Activated T-cell treated with anti-CD3 and anti-CD28 coated beads, Interleukin-2, amount 50 U/mL, for 24 hours (primary cell): Measurements from ENCODE around the gene MYL3.

Experiments
- DNase-seq: peaks from one replicate; pipeline ENCODE4 v3.0.0-alpha.2; 2020
- H3K27ac Mint-ChIP-seq: 2 replicates; pipeline ENCODE4 v1.8.0; 2020; ENCODE audit warnings: mild to moderate bottlenecking, mixed read lengths
- H3K27me3 Mint-ChIP-seq: 2 replicates; pipeline ENCODE4 v1.8.0; 2020; ENCODE audit warnings: mixed read lengths
- H3K36me3 Mint-ChIP-seq: 2 replicates; pipeline ENCODE4 v1.8.0; 2020; ENCODE audit warnings: low read depth, mixed read lengths
- H3K4me1 Mint-ChIP-seq: 2 replicates; pipeline ENCODE4 v1.8.0; 2020; ENCODE audit warnings: low read depth, mixed read lengths
- H3K4me3 Mint-ChIP-seq: 2 replicates; pipeline ENCODE4 v1.8.0; 2020; ENCODE audit warnings: mild to moderate bottlenecking, moderate library complexity, mixed read lengths
- H3K9me3 Mint-ChIP-seq: 2 replicates; pipeline ENCODE4 v1.8.0; 2020; ENCODE audit warnings: mixed read lengths

MYL3 gene

GRCh38 chr3:46867550-46867898 is 4.3 kb upstream of the MYL3 start:
- Mint-ChIP-seq H3K36me3 (no peaks in the 10 kb centered on the region), H3K9me3 (no peaks in the 10 kb centered on the region), H3K27me3 (no peaks in the 10 kb centered on the region), H3K27ac (no peak overlapping the region), H3K4me3 (no peak overlapping the region), H3K4me1 (no peaks in the 10 kb centered on the region)
- DNase-seq, result no peak

- no peaks in the 10 kb centered on the region for H3K4me1 Mint-ChIP-seq
- peak; percentile 89 for DNase-seq
- no peaks in the 10 kb centered on the region for H3K27me3 Mint-ChIP-seq
- H3K36me3 Mint-ChIP-seq, result no peaks in the 10 kb centered on the region
- H3K27ac Mint-ChIP-seq, result no peak overlapping the region
- no peaks in the 10 kb centered on the region for H3K9me3 Mint-ChIP-seq
- H3K4me3 Mint-ChIP-seq, result no peak overlapping the region
These were observed 3.7 kb upstream of the MYL3 start for GRCh38 chr3:46866720-46867549.

GRCh38 chr3:46866032-46866595 is 2.9 kb upstream of the MYL3 start:
- H3K4me3 Mint-ChIP-seq, result no peak overlapping the region
- no peaks in the 10 kb centered on the region for H3K4me1 Mint-ChIP-seq
- H3K9me3 Mint-ChIP-seq, result no peaks in the 10 kb centered on the region
- no peak overlapping the region for H3K27ac Mint-ChIP-seq
- no peaks in the 10 kb centered on the region for H3K27me3 Mint-ChIP-seq
- H3K36me3 Mint-ChIP-seq, result no peaks in the 10 kb centered on the region
- DNase-seq, result no peak

- Mint-ChIP-seq H3K4me1 (no peaks in the 10 kb centered on the region), H3K36me3 (no peaks in the 10 kb centered on the region), H3K9me3 (no peaks in the 10 kb centered on the region), H3K27me3 (no peaks in the 10 kb centered on the region), H3K4me3 (no peak overlapping the region), H3K27ac (no peak overlapping the region)
- no peak for DNase-seq
These were observed 2.3 kb upstream of the MYL3 start for GRCh38 chr3:46865546-46865945.

GRCh38 chr3:46865031-46865507 is 1.8 kb upstream of the MYL3 start:
- Mint-ChIP-seq H3K27ac (no peak overlapping the region), H3K4me3 (no peak overlapping the region)
- DNase-seq, result no peak

GRCh38 chr3:46864061-46864881 is 1.0 kb upstream of the MYL3 start:
- DNase-seq, result no peak
- Mint-ChIP-seq H3K9me3 (no peaks in the 10 kb centered on the region), H3K27me3 (no peaks in the 10 kb centered on the region), H3K4me3 (no peak overlapping the region), H3K27ac (no peak overlapping the region), H3K36me3 (no peaks in the 10 kb centered on the region), H3K4me1 (no peaks in the 10 kb centered on the region)

More at GRCh38 chr3:46865031-46865507, 1.8 kb upstream of the MYL3 start:
- no peaks in the 10 kb centered on the region for H3K36me3 Mint-ChIP-seq
- H3K9me3 Mint-ChIP-seq, result no peaks in the 10 kb centered on the region
- no peaks in the 10 kb centered on the region for H3K27me3 Mint-ChIP-seq
- H3K4me1 Mint-ChIP-seq, result no peaks in the 10 kb centered on the region

GRCh38 chr3:46862369-46863025 is 747 bp downstream of the MYL3 start:
- Mint-ChIP-seq H3K4me3 (no peak overlapping the region), H3K36me3 (no peaks in the 10 kb centered on the region), H3K4me1 (no peaks in the 10 kb centered on the region), H3K27ac (no peak overlapping the region), H3K27me3 (peaks cover 4% of the 10 kb centered on the region), H3K9me3 (no peaks in the 10 kb centered on the region)
- DNase-seq, result no peak

GRCh38 chr3:46861605-46862368 is 1.5 kb downstream of the MYL3 start:
- no peak for DNase-seq
- H3K27ac Mint-ChIP-seq, result no peak overlapping the region
- no peaks in the 10 kb centered on the region for H3K36me3 Mint-ChIP-seq
- no peaks in the 10 kb centered on the region for H3K9me3 Mint-ChIP-seq
- H3K27me3 Mint-ChIP-seq, result peaks cover 4% of the 10 kb centered on the region
- H3K4me1 Mint-ChIP-seq, result no peaks in the 10 kb centered on the region
- H3K4me3 Mint-ChIP-seq, result no peak overlapping the region

GRCh38 chr3:46860810-46861604 is 2.2 kb downstream of the MYL3 start:
- Mint-ChIP-seq H3K27me3 (peaks cover 7% of the 10 kb centered on the region), H3K27ac (no peak overlapping the region), H3K36me3 (no peaks in the 10 kb centered on the region), H3K4me1 (no peaks in the 10 kb centered on the region), H3K9me3 (no peaks in the 10 kb centered on the region), H3K4me3 (no peak overlapping the region)
- DNase-seq, result peak; percentile 22

GRCh38 chr3:46860017-46860809 is 3.0 kb downstream of the MYL3 start:
- H3K36me3 Mint-ChIP-seq, result no peaks in the 10 kb centered on the region
- H3K27ac Mint-ChIP-seq, result no peak overlapping the region
- H3K4me3 Mint-ChIP-seq, result no peak overlapping the region
- no peaks in the 10 kb centered on the region for H3K4me1 Mint-ChIP-seq
- DNase-seq, result peak; percentile 45
- no peaks in the 10 kb centered on the region for H3K9me3 Mint-ChIP-seq
- H3K27me3 Mint-ChIP-seq, result peaks cover 7% of the 10 kb centered on the region

- Mint-ChIP-seq H3K4me1 (no peaks in the 10 kb centered on the region), H3K4me3 (no peak overlapping the region), H3K27ac (no peak overlapping the region), H3K27me3 (peaks cover 7% of the 10 kb centered on the region), H3K36me3 (no peaks in the 10 kb centered on the region), H3K9me3 (no peaks in the 10 kb centered on the region)
- DNase-seq, result no peak
These were observed 4.1 kb downstream of the MYL3 start for GRCh38 chr3:46859001-46859710.

GRCh38 chr3:46858456-46858855 is 4.8 kb downstream of the MYL3 start:
- DNase-seq, result no peak
- Mint-ChIP-seq H3K9me3 (no peaks in the 10 kb centered on the region), H3K27me3 (peaks cover 7% of the 10 kb centered on the region), H3K27ac (no peak overlapping the region), H3K4me1 (no peaks in the 10 kb centered on the region), H3K36me3 (no peaks in the 10 kb centered on the region), H3K4me3 (no peak overlapping the region)
